22Rv1 (cell line): ENCODE measurements around the gene HECW1.

Experiments
- H3K27ac ChIP-seq: fragments of 450-650 bp; 2 replicates; pipeline ENCODE4 v1.5.1; 2017
- ZFX ChIP-seq: fragments of 450-650 bp; IDR thresholded peaks from 2 replicates; pipeline ENCODE4 v1.6.1; 2017; ENCODE audit warnings: antibody characterized with exemption, borderline replicate concordance
- TF ChIP-seq, protein P1 (sequence below): fragments of 450-650 bp; IDR thresholded peaks from 2 replicates; pipeline ENCODE4 v1.5.1; 2017; ENCODE audit warnings: mild to moderate bottlenecking

HECW1 gene

DNA sequence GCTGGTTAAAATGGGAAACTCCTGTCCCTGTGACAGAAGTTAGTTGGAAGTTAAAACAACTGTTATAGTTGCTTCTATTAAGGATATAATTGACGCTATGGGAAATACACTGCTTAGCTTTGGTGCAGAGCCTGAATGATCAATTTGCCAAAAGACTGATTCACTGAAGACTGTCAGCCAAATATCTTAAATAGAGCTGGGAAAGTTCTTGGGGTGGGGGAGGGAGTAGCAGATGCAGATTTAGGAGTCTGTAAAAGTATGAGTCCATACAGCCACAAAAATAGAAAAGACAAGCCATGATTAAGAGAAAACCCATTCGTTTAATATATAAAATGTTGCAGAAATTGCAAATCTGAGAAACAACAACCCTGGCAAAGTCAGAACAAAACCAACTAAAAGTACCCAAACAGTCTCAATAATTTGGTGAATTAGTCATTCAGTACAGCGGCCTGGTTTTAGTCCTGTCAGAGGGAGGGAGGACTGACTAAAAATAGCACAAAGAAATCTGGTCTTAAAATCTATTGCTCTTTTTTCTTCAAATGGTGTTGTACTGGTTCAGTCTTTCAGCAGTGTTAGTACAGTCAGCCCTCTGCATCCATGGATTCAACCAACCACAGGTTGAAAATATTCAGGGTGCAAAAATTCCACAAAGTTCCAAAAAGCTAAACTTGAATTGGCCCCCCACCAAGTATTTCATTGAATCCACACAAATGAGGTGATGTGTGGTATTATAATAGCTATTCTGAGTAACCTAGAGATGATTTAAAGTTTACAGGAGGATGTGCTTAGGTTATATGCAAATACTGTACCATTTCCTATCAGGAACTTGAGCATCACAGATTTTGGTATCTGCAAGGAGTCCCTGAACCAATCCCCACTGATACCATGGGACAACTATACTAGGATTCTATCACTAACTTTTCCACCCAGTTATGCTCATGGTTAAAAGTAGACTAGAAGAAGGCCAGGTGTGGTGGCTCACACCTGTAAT lies 500.4 kb downstream of the HECW1 start:
- no peak overlapping the region for H3K27ac ChIP-seq
- TF ChIP-seq, protein P1, sequence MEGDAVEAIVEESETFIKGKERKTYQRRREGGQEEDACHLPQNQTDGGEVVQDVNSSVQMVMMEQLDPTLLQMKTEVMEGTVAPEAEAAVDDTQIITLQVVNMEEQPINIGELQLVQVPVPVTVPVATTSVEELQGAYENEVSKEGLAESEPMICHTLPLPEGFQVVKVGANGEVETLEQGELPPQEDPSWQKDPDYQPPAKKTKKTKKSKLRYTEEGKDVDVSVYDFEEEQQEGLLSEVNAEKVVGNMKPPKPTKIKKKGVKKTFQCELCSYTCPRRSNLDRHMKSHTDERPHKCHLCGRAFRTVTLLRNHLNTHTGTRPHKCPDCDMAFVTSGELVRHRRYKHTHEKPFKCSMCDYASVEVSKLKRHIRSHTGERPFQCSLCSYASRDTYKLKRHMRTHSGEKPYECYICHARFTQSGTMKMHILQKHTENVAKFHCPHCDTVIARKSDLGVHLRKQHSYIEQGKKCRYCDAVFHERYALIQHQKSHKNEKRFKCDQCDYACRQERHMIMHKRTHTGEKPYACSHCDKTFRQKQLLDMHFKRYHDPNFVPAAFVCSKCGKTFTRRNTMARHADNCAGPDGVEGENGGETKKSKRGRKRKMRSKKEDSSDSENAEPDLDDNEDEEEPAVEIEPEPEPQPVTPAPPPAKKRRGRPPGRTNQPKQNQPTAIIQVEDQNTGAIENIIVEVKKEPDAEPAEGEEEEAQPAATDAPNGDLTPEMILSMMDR = no peak
- TF ChIP-seq ZFX = no peak
